Peyer's patch (tissue), 4 donors: ENCODE results near the gene MAP2.

Source experiments
- CTCF ChIP-seq, 6 experiments: fragments of 450-650 bp in 4 of 6; fragments of 200-600 bp in 2 of 6; sonication (generic) in 1 of 6; IDR thresholded peaks; one replicate each; pipeline ENCODE4 v1.5.1; 2017 to 2019; ENCODE audit warnings: antibody characterized with exemption in 6 of 6, mild to moderate bottlenecking in 3 of 6, moderate library complexity in 1 of 6
- POLR2A ChIP-seq, 2 donors: fragments of 450-650 bp; IDR thresholded peaks; one replicate each; pipeline ENCODE4 v1.5.1; 2017; ENCODE audit warnings: antibody characterized with exemption in 2 of 2, mild to moderate bottlenecking in 2 of 2, moderate library complexity in 2 of 2

GRCh38 chr2:209601497-209601896, 177.7 kb downstream of the MAP2 start:
- no peak for TF ChIP-seq CTCF (IDR thresholded peaks at IDR 0.05)
- no peak for TF ChIP-seq POLR2A (IDR thresholded peaks at IDR 0.05)
